Renal pelvis (tissue), 4 donors: ENCODE results near the gene FCGBP. TPM values are rescaled to one million over a fixed set of nuclear protein-coding genes. Genes with fewer than 3 reads are reported as not detected.

Source experiments
- DNase-seq: peaks from one replicate; pipeline ENCODE4 v3.0.0-alpha.2; 2013
- polyA plus RNA-seq, 3 donors: library from polyadenylated mRNA; unstranded; fragments of 120-200 nt; gene quantifications; one replicate each; pipeline ENCODE4 v1.2.1, GENCODE V29; 2013; ENCODE audit not compliant: insufficient read length in 3 of 3

Gene FCGBP
- polyA plus RNA-seq, 3 donors, result 8.8 to 10.7 (median 9.4) TPM

DNA sequence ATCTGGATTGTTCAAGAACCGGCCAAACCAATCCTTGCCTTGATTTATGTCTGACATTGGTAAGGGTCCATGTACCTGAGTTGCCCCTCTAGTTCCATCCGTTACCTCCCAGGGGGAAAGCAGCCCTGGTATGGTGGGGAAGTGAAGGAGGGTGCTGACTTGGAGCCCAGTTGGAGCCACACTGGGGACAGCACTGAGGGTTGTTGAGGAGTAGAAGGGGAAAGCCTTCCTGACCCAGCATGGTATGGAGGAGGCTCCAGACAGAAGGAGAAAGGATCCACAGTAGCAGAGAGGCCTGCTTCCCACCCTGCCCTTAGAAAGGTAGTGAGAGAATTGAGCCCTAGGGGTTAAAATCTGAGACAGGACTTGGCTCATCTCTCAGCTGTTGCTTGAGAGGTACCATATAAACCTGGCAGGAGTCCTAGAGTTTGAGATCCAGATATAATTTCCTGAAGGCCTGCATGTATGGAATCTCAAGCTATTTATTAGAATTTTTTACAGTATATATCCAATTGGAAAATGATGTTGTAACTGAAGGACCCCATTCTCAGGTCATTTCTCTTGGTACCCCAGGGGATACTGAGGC is 16.7 kb upstream of the FCGBP start:
- no peak for DNase-seq

DNA sequence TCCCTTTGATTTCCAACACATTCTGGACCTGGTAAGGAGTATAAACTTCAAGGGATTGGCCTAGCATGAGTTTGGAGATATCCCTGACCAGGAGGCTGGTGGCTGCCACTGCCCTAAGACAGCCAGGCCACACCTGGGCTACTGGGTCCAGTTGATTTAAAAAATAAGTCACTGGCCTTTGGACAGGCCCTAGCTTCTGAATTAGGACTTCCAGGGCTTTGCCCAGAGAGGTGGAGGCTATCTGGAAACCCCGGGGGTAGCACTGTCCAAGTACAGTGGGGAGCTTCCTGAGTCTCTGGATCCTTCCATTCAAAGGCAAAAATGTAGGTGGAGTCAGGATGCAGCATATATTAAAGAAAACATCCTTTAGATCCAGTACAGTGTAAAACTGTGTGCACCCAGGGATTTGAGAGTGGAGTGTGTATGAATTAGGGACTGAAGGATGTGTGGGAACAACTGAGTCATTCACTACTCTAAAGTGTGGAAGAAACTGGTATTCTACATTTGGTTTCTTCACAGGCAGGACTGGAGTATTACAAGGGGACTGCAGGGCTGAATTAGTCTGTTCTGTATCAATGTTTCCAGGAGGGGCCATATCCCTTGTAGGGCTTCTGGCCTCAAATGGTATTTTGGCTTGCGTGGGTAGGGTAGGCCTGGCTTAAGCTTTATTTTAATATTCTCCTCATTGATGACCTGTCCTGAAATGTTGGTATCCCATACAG is 14.8 kb upstream of the FCGBP start:
- DNase-seq, result no peak

DNA sequence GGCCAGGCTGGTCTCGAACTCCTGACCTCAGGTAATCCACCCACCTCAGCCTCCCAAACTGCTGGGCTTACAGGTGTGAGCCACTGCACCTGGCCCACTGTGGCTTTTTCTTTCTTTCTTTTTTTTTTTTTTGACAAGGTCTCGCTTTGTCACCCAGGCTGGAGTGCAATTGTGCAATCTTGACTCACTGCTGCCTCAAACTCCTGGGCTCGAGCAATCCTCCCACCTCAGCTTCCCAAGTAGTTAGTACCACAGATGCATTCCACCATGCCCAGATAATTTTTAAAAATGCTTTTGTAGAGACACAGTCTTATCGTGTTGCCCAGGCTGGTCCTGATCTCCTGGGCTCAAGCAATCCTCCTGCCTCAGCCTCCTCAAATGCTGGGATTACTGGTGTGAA is 12.1 kb upstream of the FCGBP start:
- DNase-seq, result no peak

DNA sequence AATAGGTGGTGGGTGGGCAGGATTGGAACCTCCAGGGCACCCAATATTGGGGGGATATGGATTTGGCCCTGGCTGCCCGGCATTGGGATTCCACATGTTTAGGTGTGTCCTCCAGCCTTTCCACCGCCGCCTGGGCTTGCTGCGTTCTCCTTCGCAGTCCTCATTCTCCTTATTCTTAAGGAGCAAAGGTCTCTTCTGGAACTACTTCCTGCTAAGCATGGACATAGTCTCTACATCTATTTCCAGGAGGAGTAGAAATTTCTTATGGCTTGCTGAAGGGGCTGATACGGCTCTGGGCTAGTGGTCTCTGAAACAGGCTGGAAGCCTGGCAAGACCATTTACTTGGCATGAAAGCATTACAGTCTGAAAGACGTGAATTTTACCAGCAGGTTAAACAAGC is 9.2 kb upstream of the FCGBP start:
- DNase-seq, result no peak

DNA sequence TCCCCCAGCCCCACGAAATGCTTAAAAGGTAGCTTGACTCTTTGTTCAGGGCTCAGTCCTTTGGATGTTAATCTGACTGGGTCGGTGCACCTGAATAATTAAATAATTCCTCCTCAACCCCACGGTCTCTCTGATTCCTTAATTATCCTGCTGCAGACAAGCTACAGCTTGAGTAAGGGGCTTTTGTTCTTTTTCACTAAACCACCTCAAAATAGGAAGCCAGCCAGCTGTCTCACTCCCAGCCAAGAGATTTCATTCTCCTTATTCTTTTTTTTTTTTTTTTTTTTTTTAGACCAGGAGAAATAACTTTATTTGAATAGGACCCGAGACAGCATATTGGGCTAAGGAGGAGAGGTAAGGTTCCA is 7.9 kb upstream of the FCGBP start:
- DNase-seq, result no peak

DNA sequence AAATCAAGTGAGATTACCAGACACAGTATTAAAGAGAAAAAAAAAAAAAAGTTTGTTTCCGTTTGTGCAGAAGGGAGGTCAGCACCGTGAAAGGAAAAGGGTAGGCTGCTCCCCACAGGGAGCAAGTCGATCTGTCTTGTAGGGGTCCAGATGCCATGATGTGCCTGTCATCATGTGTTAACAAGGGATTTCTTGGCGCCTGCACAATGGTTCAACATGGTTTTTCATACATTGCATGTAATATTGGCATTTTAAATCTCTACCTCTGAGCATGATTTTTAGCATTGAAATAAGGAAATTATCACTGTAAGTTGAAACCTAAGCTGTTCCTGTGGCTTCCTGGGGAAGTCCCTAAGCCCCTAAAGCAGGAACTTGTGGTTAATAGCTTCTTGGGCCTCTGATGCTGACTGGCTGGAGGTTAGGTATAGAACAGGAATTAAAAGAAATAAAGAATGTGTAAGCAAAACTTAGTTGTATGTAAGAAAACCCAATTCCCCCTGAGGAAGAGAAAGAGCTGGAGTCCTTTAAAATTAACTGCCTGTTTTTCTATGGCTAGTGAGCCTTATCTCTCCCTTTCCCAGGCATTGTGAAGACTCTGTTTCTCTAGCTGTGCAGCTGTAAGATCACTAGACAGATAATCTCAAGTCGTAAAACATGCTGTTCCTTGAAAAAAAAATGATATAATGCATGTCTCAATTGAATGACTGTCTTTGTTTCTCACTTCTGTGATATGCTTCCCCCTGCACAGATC is 7.4 kb upstream of the FCGBP start:
- no peak for DNase-seq

DNA sequence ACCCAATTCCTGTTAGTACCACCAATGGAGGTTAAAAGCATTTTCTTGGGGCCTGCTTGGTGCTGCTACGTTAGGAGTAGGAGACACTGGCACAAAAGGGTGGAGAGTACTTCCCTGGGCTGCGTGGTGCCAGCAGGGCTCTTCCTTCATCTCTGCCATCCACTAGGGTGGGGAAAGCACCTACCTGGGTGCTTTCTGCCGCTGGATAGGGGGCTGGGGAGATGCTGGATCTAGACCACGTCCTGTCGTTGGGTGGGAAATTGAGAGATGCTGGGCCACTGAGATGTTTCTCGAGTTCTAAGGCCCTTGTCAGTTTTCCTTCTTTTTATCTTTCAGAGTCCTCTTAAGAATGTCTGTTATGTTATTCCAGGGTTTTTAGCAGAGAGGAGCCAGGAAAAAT is 6.7 kb upstream of the FCGBP start:
- DNase-seq, result no peak

DNA sequence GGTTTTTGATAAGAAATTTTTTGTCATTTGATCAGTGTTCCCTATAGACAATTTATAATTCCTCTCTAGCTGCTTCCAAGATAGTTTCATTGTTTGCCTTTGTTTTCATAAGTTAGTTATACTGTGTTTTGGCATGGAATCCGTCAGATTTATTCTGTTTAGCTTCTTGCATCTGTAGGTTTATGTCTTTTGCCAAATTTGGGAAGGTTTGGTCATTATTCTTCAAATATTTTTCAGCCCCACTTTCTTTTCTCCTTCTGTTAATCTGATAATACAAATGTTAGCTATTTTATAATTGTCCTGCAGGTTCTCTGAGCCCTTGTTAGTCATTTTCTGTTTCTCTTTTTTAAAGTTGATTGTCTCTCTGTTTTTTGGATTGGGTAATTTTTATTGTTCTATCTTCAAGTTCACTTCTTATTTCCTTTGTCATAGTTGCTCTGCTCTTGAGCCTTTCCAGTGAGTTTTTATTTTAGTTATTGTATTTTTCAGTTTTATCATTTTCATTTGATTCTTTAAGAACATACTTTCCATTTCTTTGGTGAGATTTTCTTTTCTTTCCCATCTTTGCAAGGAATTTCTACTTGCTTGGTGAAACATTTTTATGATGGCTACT is 5.9 kb upstream of the FCGBP start:
- no peak for DNase-seq

DNA sequence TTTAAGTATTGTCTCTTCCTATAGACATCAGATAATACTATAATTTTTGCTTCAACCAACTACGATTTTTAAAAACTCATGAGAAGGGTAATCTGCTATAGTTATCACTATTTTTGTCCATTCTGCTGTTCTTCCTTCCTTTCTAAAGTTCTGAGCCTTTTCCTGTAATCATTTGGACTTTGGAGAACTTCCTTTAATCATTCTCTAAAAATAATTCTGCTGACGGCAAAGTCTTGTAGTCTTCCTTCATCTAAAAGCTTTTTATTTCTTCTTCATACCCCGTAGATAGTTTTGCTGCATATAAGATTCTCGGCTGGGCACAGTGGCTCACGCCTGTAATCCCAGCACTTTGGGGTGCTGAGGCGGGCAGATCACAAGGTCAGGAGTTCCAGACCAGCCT is 5.1 kb upstream of the FCGBP start:
- DNase-seq, result no peak

DNA sequence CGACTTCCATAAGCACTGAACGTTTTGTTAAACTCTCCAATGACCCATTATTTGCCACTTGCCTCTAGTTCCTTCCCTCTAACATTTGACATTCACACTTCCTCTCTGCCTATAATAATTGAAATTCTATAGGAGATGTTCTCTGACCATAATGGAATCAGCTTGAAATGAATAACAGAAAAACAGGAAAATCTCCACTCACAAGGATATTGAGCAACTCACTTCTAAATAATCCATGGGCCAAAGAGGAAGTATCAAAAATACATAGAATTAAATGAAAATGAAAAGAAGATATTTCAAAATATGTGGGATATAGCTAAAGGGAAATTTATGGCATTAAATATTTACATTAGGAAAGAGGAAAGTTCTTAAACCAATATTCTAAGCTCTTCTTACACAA is 3.4 kb upstream of the FCGBP start:
- DNase-seq, result no peak

DNA sequence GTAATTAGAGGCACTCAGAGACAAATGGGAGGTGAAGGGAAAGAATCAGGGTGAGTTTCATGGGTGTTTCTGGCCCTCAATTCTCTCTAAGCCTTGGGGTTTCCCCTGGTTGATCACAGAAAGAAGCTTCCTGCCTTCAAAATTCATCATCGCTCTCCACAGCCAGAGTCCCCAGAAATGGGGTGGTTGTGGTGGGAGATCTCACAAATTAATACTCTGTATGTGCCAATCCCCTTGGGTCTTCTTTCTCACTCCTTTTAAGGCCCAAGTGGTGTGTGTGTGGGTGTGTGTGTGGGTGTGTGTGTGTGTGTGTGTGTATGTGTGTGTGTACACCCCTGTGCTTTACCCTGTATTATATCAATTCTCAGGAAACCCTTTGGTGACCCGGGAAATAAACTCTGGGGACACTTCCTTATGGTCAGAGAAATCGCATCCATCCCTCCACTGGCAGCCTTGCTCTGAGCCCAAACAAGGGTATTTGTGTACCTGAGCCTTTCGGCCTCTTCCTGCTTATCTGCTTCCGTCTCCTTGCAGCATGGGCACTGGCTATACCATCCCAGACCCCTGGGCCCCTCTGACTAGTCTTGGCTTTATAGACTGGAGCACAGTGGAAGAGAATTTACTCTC is 2.8 kb upstream of the FCGBP start:
- no peak for DNase-seq

DNA sequence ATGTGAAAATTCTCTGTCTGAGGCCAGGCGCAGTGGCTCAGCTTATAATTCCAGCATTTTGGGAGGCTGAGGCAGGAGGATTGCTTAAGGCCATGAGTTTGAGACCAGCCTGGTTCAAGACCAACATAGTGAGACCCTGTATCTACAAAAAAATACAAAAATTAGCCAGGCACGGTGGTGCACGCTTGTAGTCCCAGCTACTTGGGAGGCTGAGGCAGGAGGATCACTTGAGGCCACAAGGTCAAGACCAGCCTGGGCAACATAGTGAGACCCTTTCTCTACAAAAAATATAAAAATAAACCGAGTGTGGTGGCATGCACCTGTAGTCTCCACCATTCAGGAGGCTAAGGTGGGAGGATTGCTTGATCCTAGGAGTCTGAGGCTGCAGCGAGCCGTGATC is 2.2 kb upstream of the FCGBP start:
- DNase-seq, result no peak

DNA sequence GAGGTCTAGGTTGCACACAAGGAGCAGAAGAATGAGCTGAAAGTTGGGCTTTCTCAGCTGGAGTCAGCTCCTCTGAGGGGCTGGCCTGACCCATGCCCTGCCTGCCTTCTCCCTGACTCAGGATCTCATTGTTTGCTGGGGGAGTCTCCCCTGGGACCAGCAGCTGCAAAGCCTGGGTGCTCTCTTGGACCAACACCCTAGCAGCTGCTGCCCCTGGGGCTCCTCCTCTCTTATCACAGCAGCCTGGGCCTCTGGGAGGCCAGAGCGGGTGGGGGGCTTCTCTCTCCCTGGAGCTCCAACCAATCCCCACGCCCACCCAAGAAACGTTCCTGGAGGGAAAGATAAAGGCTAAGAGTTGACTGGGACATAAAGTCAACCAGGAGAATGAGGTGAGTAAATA is 1.6 kb upstream of the FCGBP start:
- no peak for DNase-seq

DNA sequence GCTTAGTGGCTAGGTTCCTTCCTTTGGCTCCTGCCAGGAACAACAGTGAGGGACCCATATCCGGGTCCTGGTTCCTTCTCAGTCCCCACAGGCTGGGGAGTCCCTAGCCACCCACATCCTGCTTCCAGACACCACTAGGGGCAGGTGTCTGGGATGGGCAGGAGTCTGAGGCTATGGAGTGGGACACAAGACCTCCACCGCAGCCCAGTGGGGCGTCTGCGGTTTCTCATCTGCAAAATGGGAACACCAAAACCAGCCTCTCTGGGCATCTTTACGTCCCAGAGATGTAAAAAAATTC is 879 bp upstream of the FCGBP start:
- DNase-seq, result no peak

DNA sequence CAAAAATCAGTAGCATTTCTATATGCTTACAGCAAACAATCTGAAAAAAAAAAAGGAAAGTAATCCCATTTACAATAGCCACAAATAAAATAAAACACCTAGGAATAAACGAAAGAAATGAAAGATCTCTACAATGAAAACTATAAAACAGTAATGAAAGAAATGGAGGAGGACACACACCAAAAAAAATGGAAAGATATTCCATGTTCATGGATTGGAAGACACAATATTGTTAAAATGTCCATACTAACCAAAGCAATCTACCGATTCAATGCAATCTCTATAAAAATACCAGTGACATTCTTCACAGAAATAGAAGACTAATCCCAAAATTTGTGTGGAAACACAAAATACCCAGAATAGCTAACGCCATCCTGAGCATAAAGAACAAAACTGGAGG is 4.7 kb downstream of the FCGBP start:
- no peak for DNase-seq

DNA sequence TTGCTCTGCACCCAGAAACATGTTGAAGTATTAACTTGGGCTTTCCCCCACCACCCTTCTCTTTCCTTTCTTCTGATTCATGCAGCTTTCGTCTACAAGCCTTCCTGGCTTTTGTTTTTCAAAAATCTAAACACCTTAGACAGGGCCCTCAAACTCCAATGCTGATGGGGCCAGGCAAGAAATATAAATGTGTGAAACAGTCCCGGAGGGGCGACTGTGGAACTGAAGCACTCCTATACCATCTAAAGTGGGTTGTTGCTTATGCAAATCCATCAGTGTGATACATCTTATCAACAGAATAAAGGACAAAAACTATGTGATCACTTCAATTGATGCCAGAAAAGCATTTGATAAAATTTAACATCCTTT is 6.1 kb downstream of the FCGBP start:
- DNase-seq, result no peak

DNA sequence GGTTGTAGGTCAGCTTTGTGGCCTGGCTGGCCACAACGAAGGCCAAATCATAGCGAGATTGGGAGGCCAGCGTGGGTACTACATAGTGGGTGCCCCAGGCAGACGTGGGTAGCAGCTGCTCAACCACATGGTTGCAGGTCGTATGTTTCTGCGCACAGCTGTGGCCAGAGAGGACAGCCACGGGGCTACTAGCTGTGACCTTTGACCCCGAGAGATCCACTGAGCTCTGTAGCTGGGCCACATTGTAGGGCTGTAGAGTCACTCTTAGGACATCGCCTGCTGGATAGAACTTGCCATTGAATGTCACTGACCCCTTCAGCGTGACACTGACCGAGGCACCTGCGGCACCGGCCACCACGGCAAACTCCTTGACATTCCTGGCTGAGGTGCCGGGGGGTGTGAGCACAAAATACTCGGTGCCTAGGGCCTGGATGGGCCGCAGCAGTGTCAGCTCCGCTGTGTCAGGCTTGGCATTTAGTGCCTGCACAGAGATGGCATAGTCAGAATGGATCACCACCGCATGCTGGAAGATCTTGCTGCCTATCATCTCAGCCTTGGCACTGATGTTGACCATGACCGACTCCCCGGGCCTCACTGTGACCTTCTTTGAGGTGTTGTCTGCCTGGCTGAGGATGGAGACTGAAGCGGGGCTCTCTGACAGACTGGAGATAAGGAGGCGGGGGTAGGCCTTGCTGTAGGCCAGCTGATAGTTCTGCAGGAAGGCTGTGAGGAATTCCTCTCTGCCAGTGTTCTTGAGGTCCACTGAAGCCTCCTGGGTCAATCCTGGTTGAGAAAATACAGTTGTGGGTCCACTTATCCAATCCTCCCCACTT is 6.7 kb downstream of the FCGBP start:
- no peak for DNase-seq

DNA sequence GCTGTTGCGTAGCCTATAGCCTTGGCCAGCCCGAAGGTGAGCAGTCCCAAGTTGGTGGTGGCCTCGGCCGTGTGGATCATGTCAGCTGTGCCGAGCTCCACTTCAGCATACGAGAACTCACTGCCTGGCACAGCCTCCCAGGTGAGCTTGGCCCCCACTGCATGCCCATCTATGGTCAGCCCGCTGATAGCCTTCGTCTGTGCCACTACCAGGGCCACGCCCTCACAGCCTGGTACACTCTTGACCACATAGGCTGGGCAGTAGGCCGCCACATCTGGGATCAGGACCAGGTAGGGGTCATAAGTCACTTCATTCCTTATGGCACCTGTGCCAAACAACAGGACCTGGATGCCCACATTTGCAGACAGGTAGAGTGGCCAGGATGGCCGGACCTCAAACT is 7.4 kb downstream of the FCGBP start:
- no peak for DNase-seq

DNA sequence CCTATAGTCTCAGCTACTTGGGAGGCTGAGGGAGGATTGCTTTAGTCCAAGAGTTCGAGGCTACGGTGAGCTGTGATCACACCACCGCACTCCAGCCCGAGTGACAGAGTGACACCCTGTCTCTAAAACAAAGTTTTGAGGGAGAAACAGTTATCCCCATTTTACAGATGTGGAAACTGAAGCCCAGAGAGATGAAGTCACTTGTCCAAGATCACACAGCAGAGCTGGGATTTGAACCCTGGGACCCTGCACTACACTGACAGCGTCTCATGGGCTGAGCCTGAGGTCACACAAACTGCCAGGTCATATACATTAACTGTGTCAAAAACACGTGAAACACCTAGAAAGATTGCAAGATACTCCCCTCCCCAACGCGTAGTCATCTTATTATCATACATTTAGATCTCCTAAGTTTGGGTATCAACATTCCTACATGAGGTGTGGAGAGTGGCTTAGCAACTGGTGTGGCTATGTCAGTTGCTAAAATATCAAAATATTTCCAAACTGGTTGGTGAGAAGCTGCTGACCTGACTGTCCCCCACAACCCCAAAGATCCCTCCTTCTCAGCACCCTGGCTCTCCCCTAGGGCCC is 8.2 kb downstream of the FCGBP start:
- no peak for DNase-seq

DNA sequence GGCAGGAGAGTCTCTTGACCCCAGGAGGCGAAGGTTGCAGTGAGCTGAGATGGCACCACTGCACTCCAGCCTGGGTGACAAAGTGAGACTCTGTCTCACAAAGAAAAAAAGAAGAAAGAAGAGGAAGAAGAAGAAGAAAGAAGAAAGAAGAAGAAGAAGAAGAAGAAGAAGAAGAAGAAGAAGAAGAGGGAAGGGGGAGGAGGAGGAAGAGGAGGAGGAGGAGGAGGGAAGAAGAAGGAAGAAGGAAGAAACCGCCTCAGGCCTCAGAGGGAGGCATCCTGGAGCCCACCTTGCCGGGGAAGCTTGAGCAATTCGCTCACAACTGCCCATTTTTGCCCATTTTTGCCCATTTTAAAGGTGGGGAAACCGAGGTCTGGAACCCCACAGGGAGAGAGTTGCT is 9.5 kb downstream of the FCGBP start:
- no peak for DNase-seq

DNA sequence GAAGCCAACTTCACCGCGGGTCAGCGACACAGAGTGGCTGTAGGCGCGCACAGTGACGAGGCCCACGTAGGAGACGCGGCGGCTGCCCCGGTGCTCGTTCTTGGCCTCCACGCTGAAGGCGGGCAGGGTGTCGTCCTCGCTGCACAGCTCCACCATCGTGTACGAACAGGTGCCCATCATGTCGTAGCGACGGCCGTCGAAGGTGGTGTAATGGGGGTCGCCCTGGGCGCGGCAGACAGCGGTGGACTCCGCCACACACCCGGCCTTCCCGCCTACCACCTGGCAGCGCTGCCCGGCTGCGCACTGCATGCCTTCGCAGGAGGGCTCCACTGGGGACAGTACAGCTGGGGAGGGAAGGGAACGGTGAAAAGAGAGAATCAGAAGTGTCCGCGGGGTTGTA is 10.0 kb downstream of the FCGBP start:
- DNase-seq, result no peak

DNA sequence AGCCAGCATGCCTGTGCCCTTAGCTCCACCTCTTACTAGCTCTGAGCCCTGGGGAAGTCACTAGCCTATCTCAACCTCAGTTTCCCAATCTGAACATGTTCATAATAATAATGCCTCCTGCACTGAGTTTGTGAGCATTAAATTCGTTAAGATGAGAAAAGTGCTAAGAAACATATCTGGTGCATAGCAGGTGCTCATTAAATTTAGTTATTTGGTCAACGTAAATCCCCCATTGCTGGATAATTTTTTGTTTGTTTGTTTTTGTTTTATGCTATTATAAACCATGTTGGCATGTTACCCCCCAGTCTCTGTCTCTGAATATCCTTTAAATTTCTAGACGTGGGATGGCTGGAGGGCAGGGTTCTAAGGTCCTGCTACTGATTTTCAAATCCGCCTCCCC is 10.6 kb downstream of the FCGBP start:
- DNase-seq, result no peak
